Measurements from ENCODE around the gene TRAPPC14.

TRAPPC14 gene

DNA sequence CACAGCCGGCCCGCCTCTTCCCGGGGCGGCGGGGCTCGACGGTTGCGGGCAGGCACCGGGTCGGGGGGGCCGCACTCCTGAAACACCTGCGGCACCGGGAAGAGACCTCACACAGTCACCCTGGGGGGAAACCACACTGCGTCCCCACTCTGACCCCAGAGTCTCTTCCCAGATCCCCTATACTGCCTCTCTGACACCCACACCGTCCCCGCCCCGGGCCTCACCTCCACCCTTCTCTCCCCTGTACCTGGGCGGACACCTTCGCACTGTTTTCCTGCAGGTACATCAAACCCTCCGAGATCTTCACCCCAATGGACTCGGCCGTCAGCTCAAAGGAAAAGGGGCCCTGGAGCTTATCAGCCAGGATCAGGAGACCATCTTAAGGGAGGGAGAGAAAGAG is 13.3 kb upstream of the TRAPPC14 start (continued):
- no peak for TF ChIP-seq ZNF670 (tag by site-specific recombination; IDR thresholded peaks at IDR 0.05; ENCODE audit: low read depth)
- no peak for TF ChIP-seq REPIN1 (tag by site-specific recombination; IDR thresholded peaks at IDR 0.05; ENCODE audit: low read depth)
- no peak for TF ChIP-seq SCRT2 (tag by site-specific recombination; IDR thresholded peaks at IDR 0.05)
- TF ChIP-seq, protein P1, sequence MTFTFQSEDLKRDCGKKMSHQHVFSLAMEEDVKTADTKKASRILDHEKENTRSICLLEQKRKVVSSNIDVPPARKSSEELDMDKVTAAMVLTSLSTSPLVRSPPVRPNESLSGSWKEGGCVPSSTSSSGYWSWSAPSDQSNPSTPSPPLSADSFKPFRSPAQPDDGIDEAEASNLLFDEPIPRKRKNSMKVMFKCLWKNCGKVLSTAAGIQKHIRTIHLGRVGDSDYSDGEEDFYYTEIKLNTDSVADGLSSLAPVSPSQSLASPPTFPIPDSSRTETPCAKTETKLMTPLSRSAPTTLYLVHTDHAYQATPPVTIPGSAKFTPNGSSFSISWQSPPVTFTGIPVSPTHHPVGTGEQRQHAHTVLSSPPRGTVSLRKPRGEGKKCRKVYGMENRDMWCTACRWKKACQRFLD (tag by site-specific recombination; IDR thresholded peaks at IDR 0.05), result no peak
- TF ChIP-seq ZNF366 (tag by site-specific recombination; conservative IDR thresholded peaks at IDR 0.05), result 0 out of 2 replicates have a peak, but pooled peaks have one; percentile 35
- no peak for TF ChIP-seq ZNF580 (tag by site-specific recombination; IDR thresholded peaks at IDR 0.05)

GRCh38 chr7:100171087-100171681 is 12.7 kb upstream of the TRAPPC14 start:
- POLR2A ChIA-PET, result interaction anchor here (1.4 kb wide), 1 partner anchor 22 kb away, joined by 5 read pairs; the partner anchor contains the start of gene LAMTOR4
- CTCF ChIA-PET, result no interaction called here
- H3K4me1 ChIP-seq (ENCODE audit: control insufficient read depth, insufficient read depth, low read length), result peaks cover 5% of the 10 kb centered on the region
- H3K9me3 ChIP-seq (ENCODE audit: control insufficient read depth, insufficient read depth, low read depth, low read length), result no peaks in the 10 kb centered on the region
- peak overlapping the region; percentile 28 for H3K4me3 ChIP-seq (ENCODE audit: low read depth, low read length)
- H3K27ac ChIP-seq (ENCODE audit: extremely low read depth, low read depth, low read length), result no peak overlapping the region
- H3K36me3 ChIP-seq (ENCODE audit: control insufficient read depth in 2 of 2, insufficient read depth in 1 of 2, low read length in 2 of 2), result no peaks in the 10 kb centered on the region
- TF ChIP-seq ZNF501 (tag by site-specific recombination; IDR thresholded peaks at IDR 0.05) (no peak), ZNF544 (tag by site-specific recombination; IDR thresholded peaks at IDR 0.05) (no peak), ZNF404 (tag by site-specific recombination; IDR thresholded peaks at IDR 0.05) (no peak), ZFHX2 (tag by site-specific recombination; conservative IDR thresholded peaks at IDR 0.05) (no peak), KLF9 (tag by site-specific recombination; IDR thresholded peaks at IDR 0.05; ENCODE audit: low read depth) (peak; percentile 46), ZBTB8A (tag by site-specific recombination; IDR thresholded peaks at IDR 0.05) (no peak), TRIM28 (IDR thresholded peaks at IDR 0.05; ENCODE audit: borderline replicate concordance, low read length) (no peak), GLIS2 (tag by site-specific recombination; IDR thresholded peaks at IDR 0.05) (peak; percentile 53), ZNF10 (tag by site-specific recombination; IDR thresholded peaks at IDR 0.05) (no peak), BCL11A (tag by site-specific recombination; IDR thresholded peaks at IDR 0.05; ENCODE audit: low read depth) (no peak), ZNF747 (tag by site-specific recombination; IDR thresholded peaks at IDR 0.05) (no peak), ZNF155 (tag by site-specific recombination; IDR thresholded peaks at IDR 0.05) (no peak), ZNF121 (tag by site-specific recombination; IDR thresholded peaks at IDR 0.05) (no peak), ZBTB49 (tag by site-specific recombination; IDR thresholded peaks at IDR 0.05; ENCODE audit: low read depth) (no peak), SP3 (tag by site-specific recombination; IDR thresholded peaks at IDR 0.05) (peak; percentile 69), ZNF211 (tag by site-specific recombination; IDR thresholded peaks at IDR 0.05; ENCODE audit: low read depth) (no peak), ZNF837 (tag by site-specific recombination; IDR thresholded peaks at IDR 0.05) (no peak), ZNF514 (tag by site-specific recombination; IDR thresholded peaks at IDR 0.05) (no peak), ZBTB7A (tag by site-specific recombination; IDR thresholded peaks at IDR 0.05; ENCODE audit: low read depth) (no peak), ZNF585B (tag by site-specific recombination; IDR thresholded peaks at IDR 0.05) (no peak)
- TF ChIP-seq, protein P2, sequence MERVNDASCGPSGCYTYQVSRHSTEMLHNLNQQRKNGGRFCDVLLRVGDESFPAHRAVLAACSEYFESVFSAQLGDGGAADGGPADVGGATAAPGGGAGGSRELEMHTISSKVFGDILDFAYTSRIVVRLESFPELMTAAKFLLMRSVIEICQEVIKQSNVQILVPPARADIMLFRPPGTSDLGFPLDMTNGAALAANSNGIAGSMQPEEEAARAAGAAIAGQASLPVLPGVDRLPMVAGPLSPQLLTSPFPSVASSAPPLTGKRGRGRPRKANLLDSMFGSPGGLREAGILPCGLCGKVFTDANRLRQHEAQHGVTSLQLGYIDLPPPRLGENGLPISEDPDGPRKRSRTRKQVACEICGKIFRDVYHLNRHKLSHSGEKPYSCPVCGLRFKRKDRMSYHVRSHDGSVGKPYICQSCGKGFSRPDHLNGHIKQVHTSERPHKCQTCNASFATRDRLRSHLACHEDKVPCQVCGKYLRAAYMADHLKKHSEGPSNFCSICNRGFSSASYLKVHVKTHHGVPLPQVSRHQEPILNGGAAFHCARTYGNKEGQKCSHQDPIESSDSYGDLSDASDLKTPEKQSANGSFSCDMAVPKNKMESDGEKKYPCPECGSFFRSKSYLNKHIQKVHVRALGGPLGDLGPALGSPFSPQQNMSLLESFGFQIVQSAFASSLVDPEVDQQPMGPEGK (tag by site-specific recombination; IDR thresholded peaks at IDR 0.05), result peak; percentile 30; the same call in 1 of the 2 replicates
- TF ChIP-seq, protein P3, sequence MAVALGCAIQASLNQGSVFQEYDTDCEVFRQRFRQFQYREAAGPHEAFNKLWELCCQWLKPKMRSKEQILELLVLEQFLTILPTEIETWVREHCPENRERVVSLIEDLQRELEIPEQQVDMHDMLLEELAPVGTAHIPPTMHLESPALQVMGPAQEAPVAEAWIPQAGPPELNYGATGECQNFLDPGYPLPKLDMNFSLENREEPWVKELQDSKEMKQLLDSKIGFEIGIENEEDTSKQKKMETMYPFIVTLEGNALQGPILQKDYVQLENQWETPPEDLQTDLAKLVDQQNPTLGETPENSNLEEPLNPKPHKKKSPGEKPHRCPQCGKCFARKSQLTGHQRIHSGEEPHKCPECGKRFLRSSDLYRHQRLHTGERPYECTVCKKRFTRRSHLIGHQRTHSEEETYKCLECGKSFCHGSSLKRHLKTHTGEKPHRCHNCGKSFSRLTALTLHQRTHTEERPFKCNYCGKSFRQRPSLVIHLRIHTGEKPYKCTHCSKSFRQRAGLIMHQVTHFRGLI (tag by site-specific recombination; IDR thresholded peaks at IDR 0.05), result no peak
- TF ChIP-seq, protein P4, sequence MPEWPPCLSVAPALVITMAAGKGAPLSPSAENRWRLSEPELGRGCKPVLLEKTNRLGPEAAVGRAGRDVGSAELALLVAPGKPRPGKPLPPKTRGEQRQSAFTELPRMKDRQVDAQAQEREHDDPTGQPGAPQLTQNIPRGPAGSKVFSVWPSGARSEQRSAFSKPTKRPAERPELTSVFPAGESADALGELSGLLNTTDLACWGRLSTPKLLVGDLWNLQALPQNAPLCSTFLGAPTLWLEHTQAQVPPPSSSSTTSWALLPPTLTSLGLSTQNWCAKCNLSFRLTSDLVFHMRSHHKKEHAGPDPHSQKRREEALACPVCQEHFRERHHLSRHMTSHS (tag by site-specific recombination; IDR thresholded peaks at IDR 0.05), result no peak

All from HEK293 (cell line).